ENCODE data around the gene TPST1. TPM values are rescaled to one million over a fixed set of nuclear protein-coding genes. Genes with fewer than 3 reads are reported as not detected.
"Not testable (repeated sequence)": the region's sequence is repeated elsewhere in the genome, so short reads cannot be mapped to it uniquely, and the experiment has no call there.

TPST1 gene
- total RNA-seq, 1 donor from 2014 or later, result 30.0 TPM

DNA sequence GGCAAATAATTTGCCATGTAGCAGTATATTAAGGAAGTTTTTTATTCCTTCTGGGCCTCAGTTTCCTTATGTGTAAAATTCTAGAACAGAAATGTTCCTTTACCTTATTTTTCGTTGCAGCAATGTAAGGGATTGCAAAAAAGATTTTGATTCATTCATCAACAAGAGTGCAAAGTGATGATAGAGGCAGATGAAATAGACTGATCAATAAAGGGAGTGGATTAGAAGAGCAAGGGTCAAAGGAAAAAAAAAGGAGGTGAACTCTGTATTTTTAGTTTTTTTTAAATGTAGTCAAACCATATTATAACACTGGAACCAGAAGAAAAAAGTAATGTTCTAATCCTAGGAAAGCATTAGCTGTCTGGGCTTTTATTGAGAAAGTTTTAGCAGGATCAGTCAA, 14.7 kb downstream of the TPST1 start:
- no peak overlapping the region for H3K27ac Mint-ChIP-seq (ENCODE audit: unreplicated experiment)
- H3K4me1 Mint-ChIP-seq (ENCODE audit: low read depth), result peaks cover 14% of the 10 kb centered on the region
- no peaks in the 10 kb centered on the region for H3K27me3 Mint-ChIP-seq (ENCODE audit: low read depth)
- no peak overlapping the region for H3K4me3 Mint-ChIP-seq (ENCODE audit: unreplicated experiment)
- no peak for DNase-seq (ENCODE audit: low spot score)
- TF ChIP-seq, protein P1, sequence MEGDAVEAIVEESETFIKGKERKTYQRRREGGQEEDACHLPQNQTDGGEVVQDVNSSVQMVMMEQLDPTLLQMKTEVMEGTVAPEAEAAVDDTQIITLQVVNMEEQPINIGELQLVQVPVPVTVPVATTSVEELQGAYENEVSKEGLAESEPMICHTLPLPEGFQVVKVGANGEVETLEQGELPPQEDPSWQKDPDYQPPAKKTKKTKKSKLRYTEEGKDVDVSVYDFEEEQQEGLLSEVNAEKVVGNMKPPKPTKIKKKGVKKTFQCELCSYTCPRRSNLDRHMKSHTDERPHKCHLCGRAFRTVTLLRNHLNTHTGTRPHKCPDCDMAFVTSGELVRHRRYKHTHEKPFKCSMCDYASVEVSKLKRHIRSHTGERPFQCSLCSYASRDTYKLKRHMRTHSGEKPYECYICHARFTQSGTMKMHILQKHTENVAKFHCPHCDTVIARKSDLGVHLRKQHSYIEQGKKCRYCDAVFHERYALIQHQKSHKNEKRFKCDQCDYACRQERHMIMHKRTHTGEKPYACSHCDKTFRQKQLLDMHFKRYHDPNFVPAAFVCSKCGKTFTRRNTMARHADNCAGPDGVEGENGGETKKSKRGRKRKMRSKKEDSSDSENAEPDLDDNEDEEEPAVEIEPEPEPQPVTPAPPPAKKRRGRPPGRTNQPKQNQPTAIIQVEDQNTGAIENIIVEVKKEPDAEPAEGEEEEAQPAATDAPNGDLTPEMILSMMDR (IDR thresholded peaks at IDR 0.05), result no peak
- no peaks in the 10 kb centered on the region for H3K9me3 Mint-ChIP-seq (ENCODE audit: low read depth)
- no peaks in the 10 kb centered on the region for H3K36me3 Mint-ChIP-seq (ENCODE audit: low read depth)

DNA sequence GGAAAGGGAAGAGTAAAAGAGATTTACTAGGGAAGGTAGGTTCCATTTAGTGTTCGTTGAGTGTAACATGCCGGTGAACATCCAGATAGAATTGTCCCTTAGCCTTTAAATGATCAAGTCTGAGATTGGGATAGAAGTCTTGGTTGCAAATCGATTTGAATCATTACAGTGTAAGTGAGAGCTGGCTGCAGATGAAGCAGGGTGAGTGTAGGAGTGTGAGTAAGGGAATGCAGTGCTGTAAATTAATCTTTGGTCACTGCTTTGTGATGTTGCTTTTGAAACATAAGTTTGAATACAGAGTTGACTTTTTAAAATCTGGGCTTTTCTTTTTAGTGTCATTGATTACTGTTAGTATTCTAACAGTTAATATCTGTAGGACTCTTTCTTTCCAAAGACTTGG, 16.3 kb downstream of the TPST1 start:
- Mint-ChIP-seq H3K36me3 (ENCODE audit: low read depth) (no peaks in the 10 kb centered on the region), H3K4me3 (ENCODE audit: unreplicated experiment) (no peak overlapping the region), H3K4me1 (ENCODE audit: low read depth) (peaks cover 14% of the 10 kb centered on the region), H3K27me3 (ENCODE audit: low read depth) (no peaks in the 10 kb centered on the region), H3K27ac (ENCODE audit: unreplicated experiment) (no peak overlapping the region), H3K9me3 (ENCODE audit: low read depth) (no peaks in the 10 kb centered on the region)
- DNase-seq (ENCODE audit: low spot score), result no peak
- TF ChIP-seq, protein P1 (IDR thresholded peaks at IDR 0.05), result no peak

DNA sequence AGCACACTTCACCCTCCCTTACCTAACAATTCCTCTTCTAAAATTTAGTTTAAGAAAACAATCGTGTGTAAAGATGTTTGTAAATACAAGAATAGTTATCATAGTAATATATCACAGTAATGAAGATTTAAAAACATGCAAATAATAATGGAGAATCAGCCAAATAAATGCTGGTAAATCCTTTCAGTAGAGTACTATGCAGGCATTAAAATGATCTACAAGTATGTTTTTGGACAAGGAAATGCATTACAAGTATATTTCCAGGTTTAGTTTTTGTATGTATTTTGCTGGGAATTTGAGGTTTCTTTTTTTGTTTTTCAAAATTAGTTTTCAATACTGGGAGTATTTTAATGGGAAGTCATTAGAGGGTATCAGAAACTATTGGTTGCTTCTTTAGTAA, 22.7 kb downstream of the TPST1 start:
- DNase-seq (ENCODE audit: low spot score), result no peak
- Mint-ChIP-seq H3K4me3 (ENCODE audit: unreplicated experiment) (no peak overlapping the region), H3K27me3 (ENCODE audit: low read depth) (no peaks in the 10 kb centered on the region), H3K27ac (ENCODE audit: unreplicated experiment) (no peak overlapping the region), H3K4me1 (ENCODE audit: low read depth) (peaks cover 9% of the 10 kb centered on the region), H3K9me3 (ENCODE audit: low read depth) (no peaks in the 10 kb centered on the region), H3K36me3 (ENCODE audit: low read depth) (no peaks in the 10 kb centered on the region)
- TF ChIP-seq, protein P1 (IDR thresholded peaks at IDR 0.05), result no peak

DNA sequence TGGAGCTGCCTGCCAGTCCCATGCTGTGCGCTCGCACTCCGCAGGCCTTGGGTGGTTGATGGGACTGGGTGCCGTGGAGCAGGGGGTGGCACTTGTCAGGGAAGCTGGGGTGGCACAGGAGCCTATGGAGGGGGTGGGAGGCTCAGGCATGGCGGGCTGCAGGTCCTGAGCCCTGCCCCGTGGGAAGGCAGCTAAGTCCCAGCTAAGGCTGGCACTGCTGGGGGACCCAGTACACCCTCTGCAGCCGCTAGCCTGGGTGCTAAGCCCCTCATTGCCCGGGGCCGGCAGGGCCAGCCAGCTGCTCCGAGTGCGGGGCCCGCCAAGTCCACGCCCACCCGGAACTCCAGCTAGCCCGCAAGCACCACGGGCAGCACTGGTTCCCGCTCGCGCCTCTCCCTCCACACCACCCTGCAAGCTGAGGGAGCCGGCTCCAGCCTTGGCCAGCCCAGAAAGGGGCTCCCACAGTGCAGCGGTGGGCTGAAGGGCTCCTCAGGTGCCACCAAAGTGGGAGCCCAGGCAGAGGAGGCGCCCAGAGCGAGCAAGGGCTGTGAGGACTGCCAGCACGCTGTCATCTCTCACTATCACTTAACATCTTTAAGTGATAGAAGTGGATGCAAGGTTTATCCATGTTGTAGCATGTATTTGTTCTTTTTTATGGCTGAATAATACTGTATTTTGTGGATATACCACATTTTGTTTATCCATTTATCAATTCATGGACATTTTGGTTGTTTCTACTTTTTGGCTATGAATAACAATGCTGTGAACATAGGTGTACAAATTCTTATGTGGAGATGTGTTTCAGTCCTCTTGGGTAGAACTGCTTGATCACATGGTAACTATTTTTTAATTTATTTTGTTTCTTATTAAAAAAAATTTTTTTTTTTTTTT, 26.4 kb downstream of the TPST1 start:
- H3K27ac Mint-ChIP-seq (ENCODE audit: unreplicated experiment); H3K36me3 Mint-ChIP-seq (ENCODE audit: low read depth); H3K4me1 Mint-ChIP-seq (ENCODE audit: low read depth); H3K4me3 Mint-ChIP-seq (ENCODE audit: unreplicated experiment); DNase-seq (ENCODE audit: low spot score); H3K9me3 Mint-ChIP-seq (ENCODE audit: low read depth); H3K27me3 Mint-ChIP-seq (ENCODE audit: low read depth): not testable (repeated sequence)

DNA sequence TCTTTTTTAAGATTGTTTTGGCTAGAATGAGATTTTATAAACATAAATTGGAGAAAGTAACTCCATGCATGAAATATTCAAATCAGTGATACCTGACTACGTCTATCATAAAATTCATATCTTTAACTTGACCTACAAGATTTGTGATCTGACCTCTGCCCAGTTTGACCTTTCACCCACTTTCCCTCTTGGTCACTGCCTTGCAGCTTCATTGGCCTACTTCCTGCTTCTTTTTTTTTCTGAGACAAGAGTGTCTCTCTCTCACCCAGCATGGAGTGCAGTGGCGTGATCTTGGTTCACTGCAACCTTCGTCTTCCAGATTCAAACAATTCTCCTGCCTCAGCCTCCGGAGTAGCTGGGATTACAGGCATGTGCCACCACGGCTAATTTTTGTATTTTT, 28.5 kb downstream of the TPST1 start:
- Mint-ChIP-seq H3K4me1 (ENCODE audit: low read depth) (peaks cover 22% of the 10 kb centered on the region), H3K27ac (ENCODE audit: unreplicated experiment) (no peak overlapping the region), H3K9me3 (ENCODE audit: low read depth) (no peaks in the 10 kb centered on the region), H3K36me3 (ENCODE audit: low read depth) (no peaks in the 10 kb centered on the region), H3K27me3 (ENCODE audit: low read depth) (no peaks in the 10 kb centered on the region), H3K4me3 (ENCODE audit: unreplicated experiment) (no peak overlapping the region)
- TF ChIP-seq, protein P1 (IDR thresholded peaks at IDR 0.05), result no peak
- DNase-seq (ENCODE audit: low spot score), result no peak

Data from chondrocyte (in vitro differentiated cells).